OCI-LY7 (cell line): ENCODE data around the gene SMYD1. TPM values are rescaled to one million over a fixed set of nuclear protein-coding genes. Genes with fewer than 3 reads are reported as not detected.

ENCODE experiments used
- BruUV-seq: library from RNA; stranded (reverse); fragments of 400-500 nt; replicated peaks from 2 replicates; lab custom pipeline; 2021; lab: Mats Ljungman, UMichigan
- CTCF ChIA-PET: fragments of 300-600 bp; sonication (Branson Sonifier 250); formaldehyde crosslinking; loops from one replicate; lab custom pipeline; 2022; ENCODE audit warnings: antibody characterized with exemption; ENCODE audit not compliant: unreplicated experiment; lab: Charles Lee
- POLR2A ChIA-PET: fragments of 300-600 bp; sonication (Branson Sonifier 250); formaldehyde crosslinking; loops from one replicate; lab custom pipeline; 2022; ENCODE audit warnings: antibody characterized with exemption; lab: Charles Lee
- DNase-seq: peaks from one replicate; pipeline ENCODE4 v3.0.0-alpha.2; 2015; ENCODE audit warnings: low spot score
- H2AFZ ChIP-seq: fragments of 200-600 bp; sonication (generic), shearing (Covaris generic); 2 replicates; pipeline ENCODE4 v1.6.1; 2014; ENCODE audit warnings: mild to moderate bottlenecking, antibody characterized with exemption, low read length, moderate library complexity
- H3K27ac ChIP-seq: fragments of 200-600 bp; sonication (generic); 2 replicates; pipeline ENCODE4 v1.5.1; 2014; ENCODE audit warnings: mixed run types, low read depth, mild to moderate bottlenecking, moderate library complexity, low read length, inconsistent platforms; ENCODE audit not compliant: poor library complexity, severe bottlenecking
- H3K36me3 ChIP-seq: fragments of 200-600 bp; sonication (generic); 2 replicates; pipeline ENCODE4 v1.6.1; 2014; ENCODE audit warnings: mild to moderate bottlenecking, antibody characterized with exemption, low read length, moderate library complexity, mixed read lengths; ENCODE audit not compliant: insufficient read depth
- H3K4me1 ChIP-seq: fragments of 200-600 bp; sonication (generic); 2 replicates; pipeline ENCODE4 v1.5.1; 2014; ENCODE audit warnings: mild to moderate bottlenecking, low read length; ENCODE audit not compliant: insufficient read depth, poor library complexity, severe bottlenecking
- H3K4me2 ChIP-seq: fragments of 200-600 bp; sonication (generic); 2 replicates; pipeline ENCODE4 v1.6.1; 2014; ENCODE audit warnings: mild to moderate bottlenecking, low read length
- H3K4me3 ChIP-seq: fragments of 200-600 bp; sonication (generic); 2 replicates; pipeline ENCODE4 v1.5.1; 2014; ENCODE audit warnings: mild to moderate bottlenecking, low read depth, low read length; ENCODE audit not compliant: poor library complexity, severe bottlenecking
- H3K79me2 ChIP-seq: fragments of 200-600 bp; sonication (generic); 2 replicates; pipeline ENCODE4 v1.6.1; 2016; ENCODE audit warnings: low read depth, mild to moderate bottlenecking, low read length, moderate library complexity, mixed read lengths; ENCODE audit not compliant: insufficient read depth
- H3K9me2 ChIP-seq: fragments of 200-600 bp; sonication (generic); 2 replicates; pipeline ENCODE4 v1.6.1; 2016; ENCODE audit warnings: mild to moderate bottlenecking, low read length, mixed read lengths; ENCODE audit not compliant: insufficient read depth
- H3K9me3 ChIP-seq: fragments of 200-600 bp; sonication (generic); 2 replicates; pipeline ENCODE4 v1.6.1; 2014; ENCODE audit warnings: mild to moderate bottlenecking, mixed run types, low read length, mixed read lengths
- H4K20me1 ChIP-seq: fragments of 200-600 bp; sonication (generic); 2 replicates; pipeline ENCODE4 v1.6.1; 2014; ENCODE audit warnings: mild to moderate bottlenecking, antibody characterized with exemption, low read length, moderate library complexity, mixed read lengths; ENCODE audit not compliant: insufficient read depth
- EZH2phosphoT487 ChIP-seq: fragments of 200-600 bp; sonication (generic); IDR thresholded peaks from 2 replicates; pipeline ENCODE4 v1.6.1; 2018; ENCODE audit warnings: low read depth, borderline replicate concordance, mild to moderate bottlenecking, mixed run types, antibody characterized with exemption, low read length, moderate library complexity, mixed read lengths
- intact Hi-C: fragments of 100-400 bp; cut with micrococcal nuclease; formaldehyde crosslinking; loops from one replicate; pipeline ENCODE4 v1.10.0; 2022; ENCODE audit not compliant: unreplicated experiment
- total RNA-seq, 2 experiments: library from RNA; depleted of rRNA in 1 of 2; stranded (reverse); fragments of >200 nt in 1 of 2; shearing (Covaris generic) in 1 of 2; gene quantifications; 2 replicates each; pipeline ENCODE4 v1.2.3, GENCODE V29; 2014 to 2022
- TF ChIP-seq, protein P1 (sequence below): fragments of 200-600 bp; sonication (generic); conservative IDR thresholded peaks from 2 replicates; pipeline ENCODE4 v1.5.1; 2014; ENCODE audit warnings: mild to moderate bottlenecking, antibody characterized with exemption, low read length, moderate library complexity, mixed read lengths

SMYD1 gene
- total RNA-seq, 2 experiments from 2014 or later, result not detected

DNA sequence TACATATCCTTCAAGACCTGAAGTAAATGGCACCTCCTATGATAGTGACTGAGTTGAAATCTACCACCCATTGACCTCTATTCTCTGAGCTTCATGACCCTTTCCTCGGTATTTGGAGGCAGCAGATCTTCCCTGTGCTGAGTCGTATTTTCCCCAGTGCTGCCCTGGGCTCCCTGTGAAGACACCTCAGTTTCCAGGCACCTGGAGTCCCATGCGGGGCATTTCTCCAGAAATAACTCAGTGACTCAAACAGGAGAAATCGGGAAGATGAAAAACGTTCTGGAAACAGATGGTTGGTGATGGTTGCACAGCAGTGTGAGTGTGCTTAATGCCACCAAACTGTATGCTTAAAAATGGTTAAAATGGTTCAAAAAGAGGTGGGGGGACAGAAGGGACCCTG, 18.0 kb downstream of the SMYD1 start:
- H3K36me3 ChIP-seq, result no peaks in the 10 kb centered on the region
- TF ChIP-seq EZH2phosphoT487, result no peak
- TF ChIP-seq, protein P1, sequence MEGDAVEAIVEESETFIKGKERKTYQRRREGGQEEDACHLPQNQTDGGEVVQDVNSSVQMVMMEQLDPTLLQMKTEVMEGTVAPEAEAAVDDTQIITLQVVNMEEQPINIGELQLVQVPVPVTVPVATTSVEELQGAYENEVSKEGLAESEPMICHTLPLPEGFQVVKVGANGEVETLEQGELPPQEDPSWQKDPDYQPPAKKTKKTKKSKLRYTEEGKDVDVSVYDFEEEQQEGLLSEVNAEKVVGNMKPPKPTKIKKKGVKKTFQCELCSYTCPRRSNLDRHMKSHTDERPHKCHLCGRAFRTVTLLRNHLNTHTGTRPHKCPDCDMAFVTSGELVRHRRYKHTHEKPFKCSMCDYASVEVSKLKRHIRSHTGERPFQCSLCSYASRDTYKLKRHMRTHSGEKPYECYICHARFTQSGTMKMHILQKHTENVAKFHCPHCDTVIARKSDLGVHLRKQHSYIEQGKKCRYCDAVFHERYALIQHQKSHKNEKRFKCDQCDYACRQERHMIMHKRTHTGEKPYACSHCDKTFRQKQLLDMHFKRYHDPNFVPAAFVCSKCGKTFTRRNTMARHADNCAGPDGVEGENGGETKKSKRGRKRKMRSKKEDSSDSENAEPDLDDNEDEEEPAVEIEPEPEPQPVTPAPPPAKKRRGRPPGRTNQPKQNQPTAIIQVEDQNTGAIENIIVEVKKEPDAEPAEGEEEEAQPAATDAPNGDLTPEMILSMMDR, result no peak
- BruUV-seq, result no TSS peak

DNA sequence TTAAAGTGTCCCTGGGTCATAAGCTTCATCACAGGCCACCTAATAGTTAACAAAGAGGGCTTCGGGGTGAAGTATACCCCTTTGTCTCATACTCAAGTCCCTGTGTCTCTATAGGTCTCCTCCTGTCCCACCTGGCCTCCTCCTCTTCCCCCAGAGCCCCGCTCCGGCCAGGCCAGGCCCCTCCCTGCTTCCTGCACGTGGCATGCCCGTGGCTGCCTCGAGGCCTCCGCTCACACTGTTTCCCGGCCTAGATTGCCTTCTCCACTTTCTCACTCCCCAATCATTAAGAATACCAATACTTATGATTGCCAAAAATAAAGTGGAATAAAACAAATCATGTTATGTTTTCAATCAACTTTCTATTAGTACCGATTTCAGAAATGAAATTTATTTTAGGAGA, 18.8 kb downstream of the SMYD1 start:
- Histone ChIP-seq H3K27ac (no peak overlapping the region), H3K9me2 (no peaks in the 10 kb centered on the region), H3K4me3 (no peak overlapping the region), H3K9me3 (no peaks in the 10 kb centered on the region), H3K36me3 (no peaks in the 10 kb centered on the region), H2AFZ (no peak overlapping the region), H4K20me1 (no peaks in the 10 kb centered on the region), H3K4me2 (no peak overlapping the region), H3K79me2 (no peaks in the 10 kb centered on the region), H3K4me1 (no peaks in the 10 kb centered on the region)
- DNase-seq, result no peak
- intact Hi-C loops, result no loop called here
- ChIA-PET CTCF (no interaction called here), POLR2A (no interaction called here)
- no TSS peak for BruUV-seq
- TF ChIP-seq, protein P1, result no peak
- TF ChIP-seq EZH2phosphoT487, result no peak

More for the DNA sequence above, 18.0 kb downstream of the SMYD1 start:
- intact Hi-C loops, result no loop called here
- Histone ChIP-seq H3K9me3 (no peaks in the 10 kb centered on the region), H3K27ac (no peak overlapping the region), H3K4me1 (no peaks in the 10 kb centered on the region), H3K4me3 (no peak overlapping the region), H3K9me2 (no peaks in the 10 kb centered on the region), H2AFZ (no peak overlapping the region), H3K79me2 (no peaks in the 10 kb centered on the region), H3K4me2 (no peak overlapping the region), H4K20me1 (no peaks in the 10 kb centered on the region)
- DNase-seq, result no peak
- POLR2A ChIA-PET, result interaction anchor here (0.6 kb wide), 1 partner anchor 81 kb away, joined by 3 read pairs; no protein-coding TSS in a partner anchor
- CTCF ChIA-PET, result no interaction called here

DNA sequence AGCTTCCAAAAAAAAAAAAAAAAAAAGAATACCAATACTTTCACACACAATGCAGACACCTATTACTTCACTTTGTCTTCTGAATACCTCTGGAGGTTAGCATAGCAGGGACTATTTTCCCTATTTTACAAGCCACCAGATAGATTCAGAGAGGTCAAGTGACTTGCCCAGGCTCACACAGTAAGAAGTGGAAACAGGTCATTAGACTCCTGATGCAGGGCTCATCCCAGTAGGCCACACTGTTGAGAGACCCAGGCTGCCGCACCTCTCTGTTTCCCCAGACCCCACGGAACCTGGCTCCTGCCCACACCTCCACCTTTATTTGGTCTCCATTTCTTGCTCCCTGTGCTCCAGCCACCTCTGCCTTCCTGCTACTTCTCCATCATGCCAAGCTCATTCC, 19.4 kb downstream of the SMYD1 start:
- BruUV-seq, result no TSS peak
- H3K4me2 ChIP-seq, result no peak overlapping the region
- intact Hi-C loops, result no loop called here
- no peak overlapping the region for H3K27ac ChIP-seq
- H3K9me2 ChIP-seq, result no peaks in the 10 kb centered on the region
- no peaks in the 10 kb centered on the region for H3K4me1 ChIP-seq
- DNase-seq, result no peak
- no peak overlapping the region for H2AFZ ChIP-seq
- H3K36me3 ChIP-seq, result no peaks in the 10 kb centered on the region
- ChIA-PET POLR2A (no interaction called here), CTCF (no interaction called here)
- no peaks in the 10 kb centered on the region for H3K9me3 ChIP-seq
- TF ChIP-seq EZH2phosphoT487, result no peak
- TF ChIP-seq, protein P1, result no peak
- no peaks in the 10 kb centered on the region for H4K20me1 ChIP-seq
- no peaks in the 10 kb centered on the region for H3K79me2 ChIP-seq
- H3K4me3 ChIP-seq, result no peak overlapping the region
